SK-N-SH (cell line): ENCODE results near the gene TMC1. TPM values are rescaled to one million over a fixed set of nuclear protein-coding genes. Genes with fewer than 3 reads are reported as not detected.

ENCODE experiments used
- CTCF ChIA-PET: fragments of 300-600, 350-600 bp; formaldehyde crosslinking; extraction: SDS; loops from one replicate; lab custom pipeline; 2021; lab: Yijun Ruan, JAX
- POLR2A ChIA-PET: fragments of 350-600 bp; sonication (Branson Sonifier 250); formaldehyde crosslinking; extraction: SDS; loops from one replicate; lab custom pipeline; 2020; ENCODE audit warnings: antibody characterized with exemption, inconsistent platforms; lab: Yijun Ruan, JAX
- DNase-seq: peaks from one replicate; pipeline ENCODE4 v3.0.0; 2012
- H2AFZ ChIP-seq: fragments of 200-600 bp; sonication (generic); 2 replicates; pipeline ENCODE4 v1.8.1; 2016; ENCODE audit warnings: antibody characterized with exemption, mild to moderate bottlenecking, low read depth
- H3F3A ChIP-seq: fragments of 200-600 bp; sonication (generic); replicated peaks from 2 replicates; pipeline ENCODE3; 2016; ENCODE audit warnings: antibody characterized with exemption, mild to moderate bottlenecking; ENCODE audit not compliant: insufficient read depth
- H3K27ac ChIP-seq, 2 experiments: fragments of 200-500 bp in 1 of 2; fragments of 200-600 bp in 1 of 2; sonication (Bioruptor generic) in 1 of 2; sonication (generic), shearing (Covaris generic) in 1 of 2; 2 replicates each; pipeline versions ENCODE4 v1.5.1 to v1.6.1; 2014 to 2016; ENCODE audit warnings: low read depth in 2 of 2, inconsistent platforms in 1 of 2, low read length in 1 of 2, mild to moderate bottlenecking in 1 of 2, mixed read lengths in 1 of 2
- H3K27me3 ChIP-seq: fragments of 200-600 bp; sonication (generic), shearing (Covaris generic); 2 replicates; pipeline ENCODE4 v1.6.1; 2016; ENCODE audit warnings: mixed run types; ENCODE audit not compliant: insufficient read depth
- H3K36me3 ChIP-seq, 2 experiments: fragments of 200-500 bp in 1 of 2; fragments of 200-600 bp in 1 of 2; sonication (Bioruptor generic) in 1 of 2; sonication (generic) in 1 of 2; replicated peaks in 1 of 2; 2 replicates each; pipeline versions ENCODE3 to v1.5.1; 2014 to 2016; ENCODE audit warnings: low read length in 1 of 2, mild to moderate bottlenecking in 1 of 2; ENCODE audit not compliant: insufficient read depth in 2 of 2, control insufficient read depth in 1 of 2
- H3K4me1 ChIP-seq, 2 experiments: fragments of 200-500 bp in 1 of 2; fragments of 200-600 bp in 1 of 2; sonication (Bioruptor generic) in 1 of 2; sonication (generic), shearing (Covaris generic) in 1 of 2; 2 replicates each; pipeline versions ENCODE4 v1.5.1 to v1.6.1; 2014 to 2016; ENCODE audit warnings: low read depth in 1 of 2, low read length in 1 of 2, mixed run types in 1 of 2; ENCODE audit not compliant: insufficient read depth in 2 of 2, control insufficient read depth in 1 of 2
- H3K4me2 ChIP-seq: fragments of 200-600 bp; sonication (generic), shearing (Covaris generic); 2 replicates; pipeline ENCODE4 v1.6.1; 2017; ENCODE audit warnings: mixed run types
- H3K4me3 ChIP-seq, 2 experiments: fragments of 200-500 bp in 1 of 2; fragments of 200-600 bp in 1 of 2; sonication (Bioruptor generic) in 1 of 2; sonication (generic), shearing (Covaris generic) in 1 of 2; 2 replicates each; pipeline versions ENCODE4 v1.5.1 to v1.8.1; 2014 to 2016; ENCODE audit warnings: low read depth in 2 of 2, inconsistent platforms in 1 of 2, low read length in 1 of 2, mild to moderate bottlenecking in 1 of 2, mixed read lengths in 1 of 2, moderate library complexity in 1 of 2
- H3K79me2 ChIP-seq: fragments of 200-600 bp; sonication (generic); 2 replicates; pipeline ENCODE4 v1.8.1; 2017; ENCODE audit warnings: mild to moderate bottlenecking; ENCODE audit not compliant: insufficient read depth
- H3K9ac ChIP-seq: fragments of 200-600 bp; sonication (generic); 2 replicates; pipeline ENCODE4 v1.6.1; 2017; ENCODE audit warnings: mixed run types
- H3K9me2 ChIP-seq: fragments of 200-600 bp; sonication (generic); 2 replicates; pipeline ENCODE4 v1.6.1; 2017; ENCODE audit warnings: mixed run types
- H3K9me3 ChIP-seq: fragments of 200-600 bp; sonication (generic); 2 replicates; pipeline ENCODE4 v1.6.1; 2017; ENCODE audit warnings: mixed run types, mild to moderate bottlenecking, moderate library complexity
- H4K20me1 ChIP-seq: fragments of 200-600 bp; sonication (generic); 2 replicates; pipeline ENCODE4 v1.6.1; 2017; ENCODE audit warnings: mild to moderate bottlenecking, mixed run types; ENCODE audit not compliant: insufficient read depth
- CHD2 ChIP-seq: fragments of 150-350 bp; IDR thresholded peaks from 2 replicates; pipeline ENCODE4 v1.6.1; 2018; ENCODE audit warnings: low read length; ENCODE audit not compliant: partially characterized antibody
- EP300 ChIP-seq, 2 experiments: IDR thresholded peaks; 2 replicates each; pipeline versions ENCODE4 v1.4.0 to v1.6.1; 2012; ENCODE audit warnings: borderline replicate concordance in 1 of 2, low read depth in 1 of 2, low read length in 1 of 2
- EZH2phosphoT487 ChIP-seq: fragments of 200-600 bp; sonication (generic); IDR thresholded peaks from 2 replicates; pipeline ENCODE4 v1.6.1; 2017; ENCODE audit warnings: low read depth, mixed run types, mild to moderate bottlenecking, antibody characterized with exemption, moderate library complexity, borderline replicate concordance
- FOXJ3 ChIP-seq: sonication (generic); formaldehyde crosslinking; IDR thresholded peaks from 2 replicates; pipeline ENCODE4 v1.5.1; 2020; ENCODE audit warnings: mild to moderate bottlenecking, missing genetic modification reagents
- FOXM1 ChIP-seq: IDR thresholded peaks from 2 replicates; pipeline ENCODE4 v1.4.0; 2012; ENCODE audit warnings: low read depth, mild to moderate bottlenecking
- GABPA ChIP-seq: IDR thresholded peaks from 2 replicates; pipeline ENCODE4 v1.4.0; 2012; ENCODE audit warnings: low read depth, mild to moderate bottlenecking
- MAX ChIP-seq: IDR thresholded peaks from 2 replicates; pipeline ENCODE4 v1.4.0; 2012; ENCODE audit warnings: low read depth
- MEF2A ChIP-seq: IDR thresholded peaks from 2 replicates; pipeline ENCODE4 v1.4.0; 2012; ENCODE audit warnings: low read depth, borderline replicate concordance
- NFIC ChIP-seq: IDR thresholded peaks from 2 replicates; pipeline ENCODE4 v1.4.0; 2012; ENCODE audit warnings: borderline replicate concordance
- PBX3 ChIP-seq: IDR thresholded peaks from 2 replicates; pipeline ENCODE4; 2012
- RAD21 ChIP-seq: IDR thresholded peaks from 2 replicates; pipeline ENCODE4 v1.6.1; 2012; ENCODE audit warnings: mild to moderate bottlenecking, low read length
- RCOR1 ChIP-seq: fragments of 150-350 bp; IDR thresholded peaks from 2 replicates; pipeline ENCODE4 v1.6.1; 2017; ENCODE audit warnings: antibody characterized with exemption, low read length
- REST ChIP-seq: IDR thresholded peaks from 2 replicates; pipeline ENCODE4 v1.6.1; 2012; ENCODE audit warnings: mild to moderate bottlenecking, low read depth, low read length, moderate library complexity
- SIN3A ChIP-seq: IDR thresholded peaks from 2 replicates; pipeline ENCODE4 v1.6.1; 2012; ENCODE audit warnings: low read depth, mild to moderate bottlenecking, low read length, moderate library complexity, borderline replicate concordance
- SMC3 ChIP-seq: IDR thresholded peaks from 2 replicates; pipeline ENCODE4 v1.6.1; 2012; ENCODE audit warnings: low read depth, low read length, improper control_type of control experiment
- TCF12 ChIP-seq: IDR thresholded peaks from 2 replicates; pipeline ENCODE4 v1.4.0; 2012
- TEAD4 ChIP-seq: IDR thresholded peaks from 2 replicates; pipeline ENCODE4 v1.4.0; 2012; ENCODE audit warnings: mild to moderate bottlenecking, borderline replicate concordance; ENCODE audit not compliant: insufficient read depth
- YY1 ChIP-seq: IDR thresholded peaks from 2 replicates; pipeline ENCODE4 v1.4.0; 2012; ENCODE audit warnings: low read depth, mild to moderate bottlenecking
- WGBS: methylation state at CpG from one replicate; pipeline ENCODE4 v1.1.6; 2017; ENCODE audit warnings: low lambda C conversion rate; 5-methylcytosine and 5-hydroxymethylcytosine counted together
- polyA plus RNA-seq, 3 experiments: library from polyadenylated mRNA; depleted of rRNA; stranded (reverse); fragments of >200 nt; gene quantifications; 2 replicates each; pipeline ENCODE4 v1.2.3, GENCODE V29; 2012

Gene TMC1
- polyA plus RNA-seq, 1 of the 3 experiments (the other 2 are of a cell fraction) = not detected

GRCh38 chr9:72627147-72627546 lies 105.7 kb downstream of the TMC1 start:
- no peak overlapping the region for H3K4me3 ChIP-seq
- H3K27me3 ChIP-seq = peaks cover 16% of the 10 kb centered on the region; the same call in 1 of the 2 replicates
- no peaks in the 10 kb centered on the region for H3K36me3 ChIP-seq
- POLR2A ChIA-PET = no interaction called here
- no peaks in the 10 kb centered on the region for H4K20me1 ChIP-seq
- no peak overlapping the region for H3K27ac ChIP-seq
- H3K9me2 ChIP-seq = no peaks in the 10 kb centered on the region
- no peak overlapping the region for H2AFZ ChIP-seq
- 20% methylated on average over 2 of the region's 2 CpGs for WGBS
- no peaks in the 10 kb centered on the region for H3K4me1 ChIP-seq
- no peaks in the 10 kb centered on the region for H3K79me2 ChIP-seq
- H3K4me2 ChIP-seq = no peak overlapping the region
- no peaks in the 10 kb centered on the region for H3K9me3 ChIP-seq
- H3F3A ChIP-seq = no peaks in the 10 kb centered on the region
- CTCF ChIA-PET = no interaction called here
- H3K9ac ChIP-seq = no peak overlapping the region
- TF ChIP-seq TEAD4 (no peak), CHD2 (no peak), MEF2A (no peak), SMC3 (no peak), MAX (no peak), REST (no peak), NFIC (no peak), EZH2phosphoT487 (no peak), GABPA (no peak), RCOR1 (no peak), TCF12 (no peak), PBX3 (no peak), EP300 (IDR thresholded peaks at IDR 0.05; ENCODE audit: borderline replicate concordance in 1 of 2, low read depth in 1 of 2, low read length in 1 of 2) (no peak), SIN3A (no peak), FOXJ3 (CRISPR knock-in tag) (no peak), YY1 (no peak), FOXM1 (no peak), RAD21 (no peak)
- DNase-seq = no peak
